HTR-8/SVneo (cell line): ENCODE measurements around the gene ATG2A.

ENCODE experiments used
- DNase-seq: peaks from one replicate; pipeline ENCODE4 v3.0.0; 2011; ENCODE audit warnings: low spot score, mixed read lengths; ENCODE audit not compliant: insufficient read length
- FAIRE-seq: peaks from 2 replicates; lab custom pipeline; 2011; peaks lifted over from hg19 to GRCh38; lab: Jason Lieb, UNC

The ATG2A gene

DNA sequence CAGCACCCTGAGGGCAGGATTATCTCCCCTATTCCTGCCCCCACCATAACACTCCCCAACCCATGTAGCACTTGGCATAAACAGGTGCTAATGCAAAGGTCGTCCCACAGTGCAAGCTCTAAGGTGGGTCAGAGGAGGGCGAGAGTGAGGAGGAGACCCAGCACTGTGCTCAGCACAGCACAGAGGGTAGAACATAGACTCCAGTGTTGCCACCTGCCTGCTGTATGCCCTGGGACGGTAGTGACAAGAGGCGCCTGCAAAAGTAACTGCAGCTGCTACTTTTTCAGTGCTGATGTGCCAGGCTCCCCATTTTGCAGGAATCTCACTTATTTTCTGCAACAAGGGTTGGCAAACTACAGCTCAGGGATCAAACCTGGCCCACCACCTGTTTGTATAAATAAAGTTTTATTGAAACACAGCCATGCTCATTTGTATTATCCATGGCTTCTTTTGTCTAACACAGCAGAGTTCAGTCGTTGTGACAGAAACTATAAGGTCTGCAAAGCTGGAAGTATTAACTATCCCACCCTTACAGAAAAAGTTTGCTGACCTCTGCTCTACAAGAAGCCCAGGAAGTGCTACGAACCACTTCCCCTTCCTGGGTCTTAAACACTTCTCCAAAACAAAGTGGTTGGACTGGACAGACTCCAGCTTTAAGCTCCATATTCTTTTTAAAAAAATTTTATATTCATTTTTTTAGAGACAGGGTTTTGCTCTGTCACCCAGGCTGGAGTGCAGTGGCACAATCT, 55.6 kb downstream of the ATG2A start:
- DNase-seq (no peak), FAIRE-seq (no peak)

DNA sequence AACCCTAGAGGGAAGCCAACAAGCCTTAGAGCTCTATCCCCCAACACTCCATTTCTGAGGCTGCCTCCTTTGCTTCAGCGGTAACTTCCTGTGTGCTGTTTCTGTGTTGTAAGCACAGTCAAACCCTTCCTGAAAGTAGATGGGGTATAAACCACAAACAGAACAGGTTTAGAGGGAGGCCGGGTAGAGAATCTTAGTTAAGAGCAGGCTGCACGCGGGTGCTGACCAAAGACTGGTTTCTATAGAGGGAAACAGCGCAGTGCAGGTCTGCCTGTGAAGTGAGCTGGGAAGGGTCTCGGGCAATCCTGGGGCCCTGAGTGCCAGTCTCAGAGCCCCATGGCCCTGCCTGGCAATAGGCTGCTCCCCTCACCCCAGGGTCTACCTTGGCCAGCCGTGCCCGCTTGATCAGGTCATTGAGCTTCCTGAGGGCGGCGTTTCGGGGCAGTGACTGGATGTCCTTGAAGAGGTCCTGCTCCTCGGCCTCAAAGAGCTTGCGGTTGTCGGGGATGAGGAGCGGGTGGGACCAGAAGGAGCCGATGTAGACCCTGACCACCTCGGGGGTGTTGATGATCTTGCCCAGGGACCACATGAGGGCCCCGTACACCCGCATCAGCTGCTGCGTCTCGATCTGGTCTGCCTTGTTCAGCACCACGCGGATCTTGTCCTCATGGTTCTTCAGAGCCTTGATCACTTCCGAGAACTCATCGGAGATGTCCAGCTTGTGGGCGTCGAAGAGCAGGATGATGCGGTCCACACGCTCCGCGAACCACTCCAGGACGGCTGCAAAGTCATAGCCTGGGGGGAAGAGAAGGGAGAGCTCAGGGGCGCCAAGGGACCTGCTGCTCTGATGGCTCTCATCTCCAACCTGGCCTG, 57.2 kb downstream of the ATG2A start:
- DNase-seq (no peak), FAIRE-seq (no peak)

DNA sequence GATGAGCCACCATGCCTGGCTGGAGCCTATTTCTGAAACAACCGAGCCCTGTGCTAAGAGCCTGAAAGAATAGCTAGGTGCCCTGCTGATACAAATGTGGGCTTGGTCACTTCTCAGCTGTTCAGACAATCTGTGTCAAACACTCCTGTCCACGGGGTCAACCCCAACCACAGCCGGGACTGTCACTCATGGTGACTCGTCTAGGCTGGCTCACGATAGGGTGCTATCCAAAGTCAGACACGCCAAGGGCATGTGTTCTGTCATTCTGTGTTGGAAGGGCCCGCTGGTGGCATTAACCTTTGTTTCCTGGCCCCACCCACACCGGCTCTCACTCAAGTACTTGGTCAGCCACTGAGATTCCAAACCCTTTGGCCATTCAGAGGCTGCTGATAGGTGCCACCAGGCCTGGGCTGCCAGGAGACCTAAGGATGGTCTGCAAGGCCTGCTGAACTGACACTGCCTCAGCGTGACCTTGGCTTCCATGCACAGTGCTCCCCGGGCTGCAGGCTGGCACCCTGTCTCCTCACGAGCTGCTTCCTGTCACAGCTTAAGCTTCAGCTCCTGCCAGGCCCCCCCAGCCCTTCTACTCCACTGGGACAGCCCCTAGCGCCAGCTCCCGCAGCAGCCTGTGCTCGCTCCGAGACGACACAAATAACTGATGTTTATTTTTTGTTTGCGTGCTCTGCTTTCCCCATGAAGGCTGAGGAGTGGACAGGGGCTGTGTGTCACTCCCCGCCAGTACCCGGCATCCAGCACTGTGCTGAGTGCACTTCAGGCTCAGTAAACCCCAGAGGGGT, 58.3 kb downstream of the ATG2A start:
- FAIRE-seq (no peak), DNase-seq (no peak)

DNA sequence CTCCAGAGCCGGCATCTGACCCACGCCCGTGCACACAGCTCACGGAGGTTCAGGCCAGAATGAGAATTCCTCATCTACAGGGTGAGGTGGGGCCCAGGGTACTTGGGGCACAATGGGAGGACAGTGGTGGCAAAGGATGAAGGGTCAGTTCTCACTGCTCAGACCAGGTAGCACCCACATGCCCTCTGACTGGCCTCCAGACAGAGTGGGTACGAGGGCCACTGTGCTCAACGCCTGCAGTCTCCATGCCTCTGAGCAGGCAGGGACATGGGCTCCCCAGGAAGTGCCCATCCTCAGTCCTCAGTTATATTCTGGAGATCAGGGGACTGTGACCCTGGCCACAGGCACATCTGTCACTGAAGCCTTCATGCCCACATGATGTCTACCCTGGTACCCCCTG, 59.5 kb downstream of the ATG2A start:
- DNase-seq, result no peak
- FAIRE-seq, result no peak

DNA sequence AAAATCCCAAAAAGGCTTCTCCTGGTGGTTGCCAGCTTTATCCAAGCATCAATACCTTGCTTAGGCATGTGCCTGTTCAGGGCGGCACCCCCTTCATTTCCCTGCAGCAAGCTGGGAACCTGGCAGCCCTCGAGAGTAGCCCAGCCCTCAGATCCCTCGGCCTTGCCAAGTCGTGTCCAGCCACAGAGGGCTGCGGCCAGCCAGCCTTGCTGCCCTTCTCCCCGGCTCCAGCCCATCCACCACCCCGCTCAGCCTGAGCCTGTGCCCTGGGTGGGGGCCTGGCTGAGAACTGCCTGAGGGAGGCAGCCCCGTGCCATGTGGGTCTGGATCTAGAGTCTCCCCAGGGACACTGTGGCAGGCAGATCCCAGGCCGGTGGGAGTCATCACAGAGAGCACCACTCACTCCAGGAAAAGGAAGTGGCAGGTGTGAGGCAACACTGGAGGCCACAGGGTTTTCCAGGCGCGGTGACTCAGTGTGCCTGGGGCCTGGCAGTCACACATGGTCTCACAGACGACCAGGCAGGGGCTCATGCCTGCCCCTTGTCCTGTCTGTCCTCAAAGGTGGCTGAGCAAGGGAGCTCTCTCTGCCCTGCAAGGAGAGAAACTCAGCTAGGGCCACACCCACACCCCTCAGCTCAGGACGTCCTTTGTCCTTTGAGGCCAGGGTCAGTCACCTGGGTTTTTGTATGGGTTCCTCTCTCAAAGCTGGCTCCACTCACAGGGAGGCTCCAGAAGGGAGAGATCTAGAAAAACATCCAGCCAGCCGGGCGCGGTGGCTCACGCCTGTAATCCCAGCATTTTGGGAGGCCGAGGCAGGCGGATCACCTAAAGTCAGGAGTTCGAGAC, 60.4 kb downstream of the ATG2A start:
- peak; percentile 60 for FAIRE-seq
- peak; percentile 53 for DNase-seq

DNA sequence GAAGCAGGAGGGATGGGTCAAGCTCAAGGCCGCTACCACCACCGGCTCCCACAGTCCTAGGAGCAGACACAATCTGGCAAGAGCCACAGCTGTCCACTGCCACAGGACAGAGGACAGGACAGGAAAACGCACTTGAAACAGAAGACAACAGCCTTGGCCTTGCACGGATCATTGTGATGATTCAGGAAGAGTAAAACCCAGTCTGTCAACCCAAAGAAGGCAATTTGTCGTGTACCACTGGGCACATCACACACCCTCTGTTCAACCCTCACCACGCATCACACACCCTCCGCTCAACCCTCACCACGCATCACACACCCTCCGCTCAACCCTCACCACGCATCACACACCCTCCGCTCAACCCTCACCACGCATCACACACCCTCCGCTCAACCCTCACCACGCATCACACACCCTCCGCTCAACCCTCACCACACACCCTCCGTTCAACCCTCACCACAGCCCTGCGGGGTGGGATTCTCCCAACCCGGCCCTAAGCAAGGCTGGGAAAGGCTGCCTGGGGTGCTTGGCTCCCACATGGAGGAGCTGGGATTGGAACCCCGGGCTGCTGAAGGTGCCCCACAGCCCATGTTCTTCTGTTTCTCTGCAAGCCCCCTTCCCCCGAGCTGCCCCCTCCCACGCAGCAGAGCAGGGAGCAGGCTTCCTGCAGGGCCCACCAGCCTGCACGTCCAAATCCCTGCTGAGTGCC, 61.3 kb downstream of the ATG2A start:
- FAIRE-seq (no peak), DNase-seq (no peak)

DNA sequence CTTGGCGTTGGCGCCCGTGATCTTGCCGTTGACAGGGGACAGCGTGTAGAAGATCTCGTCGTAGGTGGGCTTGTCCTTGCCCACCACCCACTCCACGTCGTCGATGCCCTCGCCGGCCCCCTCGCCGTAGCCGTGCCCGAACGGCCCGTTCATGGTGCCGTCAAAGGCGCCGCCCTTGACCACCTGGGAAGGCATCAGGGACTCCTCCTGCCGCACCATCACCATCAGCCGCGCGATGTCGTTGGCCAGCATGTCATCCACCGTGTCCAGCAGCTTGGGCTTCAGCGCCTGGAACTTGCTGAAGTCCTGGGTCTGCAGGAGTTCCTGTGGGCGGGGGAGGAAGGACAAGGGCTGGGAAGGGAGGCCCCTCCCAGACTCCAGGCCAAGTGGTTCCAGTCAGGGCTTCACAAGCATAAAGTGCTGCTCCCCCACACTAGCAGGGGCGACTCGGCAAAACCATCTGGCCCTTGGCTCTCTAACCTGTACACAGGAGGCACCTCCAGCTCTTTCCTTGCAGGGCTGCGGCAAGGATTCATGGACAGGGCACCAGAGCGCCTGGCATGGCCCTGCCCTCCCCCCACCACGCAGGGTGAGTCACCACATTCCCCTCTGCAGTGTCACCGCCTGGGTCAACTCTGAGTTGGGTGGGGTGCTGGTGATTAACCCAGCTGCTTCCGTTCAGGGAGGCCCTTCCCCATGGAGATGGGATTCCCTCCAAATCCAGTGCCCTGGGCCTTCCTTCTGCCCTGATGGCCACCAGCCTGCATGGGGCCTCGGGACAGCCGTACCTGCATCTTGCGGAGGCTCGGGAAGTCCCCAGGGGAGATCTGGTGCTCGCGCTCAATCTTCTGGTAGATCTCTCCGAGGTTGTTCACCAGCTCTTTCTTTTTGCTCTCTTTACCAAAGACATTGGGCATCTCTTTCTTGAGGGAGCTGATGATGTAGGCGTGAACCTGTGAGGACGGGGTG, 62.2 kb downstream of the ATG2A start:
- FAIRE-seq (peak; percentile 82), DNase-seq (peak; percentile 91)

DNA sequence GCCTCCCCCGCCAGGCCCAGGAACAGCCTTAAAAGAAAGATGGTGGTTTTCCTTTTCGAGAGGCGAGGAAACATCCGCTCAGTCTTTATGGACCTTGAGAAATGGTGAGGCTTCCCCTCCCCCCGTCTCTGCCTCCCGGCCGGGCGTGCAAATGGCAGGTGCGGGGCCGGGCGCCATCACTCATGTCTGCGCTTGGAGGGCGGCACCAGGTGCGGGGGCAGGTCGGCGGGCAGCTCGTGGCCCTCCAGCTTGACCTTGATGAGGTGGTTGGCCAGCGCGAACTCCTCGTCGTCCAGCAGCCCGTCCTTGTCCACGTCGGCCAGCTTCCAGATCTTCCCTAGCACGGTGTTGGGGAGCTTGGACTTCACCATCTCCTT, 62.9 kb downstream of the ATG2A start:
- DNase-seq (no peak), FAIRE-seq (peak; percentile 48)

DNA sequence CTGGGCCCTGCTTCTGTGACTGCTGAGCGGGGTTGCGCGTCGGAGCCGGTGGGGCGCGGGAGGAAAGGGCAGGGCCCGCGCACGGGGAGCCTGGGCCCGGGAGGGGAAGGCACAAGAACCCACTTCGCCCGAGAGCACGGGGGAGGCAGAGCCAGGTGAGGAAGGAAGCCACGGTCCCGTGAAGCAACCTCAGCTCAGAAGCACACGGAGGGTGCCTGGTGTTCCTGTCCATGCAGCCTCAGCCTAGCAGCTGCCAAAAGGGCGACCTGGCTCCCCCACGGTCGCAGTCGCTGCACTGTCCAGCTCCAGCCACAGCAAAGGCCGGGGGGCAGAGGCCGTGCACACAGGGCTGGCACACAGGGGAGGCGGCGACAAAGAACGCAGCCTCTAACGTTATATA, 63.3 kb downstream of the ATG2A start:
- DNase-seq (no peak), FAIRE-seq (no peak)

DNA sequence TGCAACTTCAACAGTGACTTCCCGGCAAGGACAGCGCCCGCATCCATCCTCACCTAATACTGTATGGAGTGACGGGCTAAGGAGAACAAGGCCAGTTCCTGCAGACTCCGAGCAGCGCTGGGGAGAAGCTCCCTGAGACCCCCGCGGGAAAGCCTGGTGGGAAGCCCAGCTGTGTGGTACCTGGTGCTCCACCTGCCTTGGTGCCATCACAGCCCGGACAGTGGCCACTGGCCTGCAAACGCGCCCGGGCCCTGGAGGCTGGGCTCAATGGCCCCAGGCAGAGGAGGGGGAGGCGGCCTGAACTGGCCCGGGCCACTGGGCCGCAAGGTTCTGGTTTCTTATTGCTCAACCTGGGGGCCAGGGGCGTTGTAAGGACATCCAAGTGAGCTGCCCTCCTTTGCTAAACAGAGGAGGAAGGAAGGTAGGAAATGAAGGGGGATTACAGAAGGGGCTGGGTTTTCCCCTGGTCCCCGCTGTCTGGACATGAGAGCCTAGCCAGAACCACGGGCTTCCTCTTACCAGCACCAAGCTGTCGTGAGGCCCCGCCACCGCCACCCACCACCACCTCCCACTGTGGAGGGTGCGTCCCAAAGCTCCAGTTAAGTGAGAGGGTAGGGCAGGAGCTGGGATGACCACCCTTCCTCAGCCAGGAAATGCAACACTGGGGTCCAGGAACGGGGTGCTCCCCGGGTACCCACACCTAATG, 64.1 kb downstream of the ATG2A start:
- FAIRE-seq (no peak), DNase-seq (no peak)

DNA sequence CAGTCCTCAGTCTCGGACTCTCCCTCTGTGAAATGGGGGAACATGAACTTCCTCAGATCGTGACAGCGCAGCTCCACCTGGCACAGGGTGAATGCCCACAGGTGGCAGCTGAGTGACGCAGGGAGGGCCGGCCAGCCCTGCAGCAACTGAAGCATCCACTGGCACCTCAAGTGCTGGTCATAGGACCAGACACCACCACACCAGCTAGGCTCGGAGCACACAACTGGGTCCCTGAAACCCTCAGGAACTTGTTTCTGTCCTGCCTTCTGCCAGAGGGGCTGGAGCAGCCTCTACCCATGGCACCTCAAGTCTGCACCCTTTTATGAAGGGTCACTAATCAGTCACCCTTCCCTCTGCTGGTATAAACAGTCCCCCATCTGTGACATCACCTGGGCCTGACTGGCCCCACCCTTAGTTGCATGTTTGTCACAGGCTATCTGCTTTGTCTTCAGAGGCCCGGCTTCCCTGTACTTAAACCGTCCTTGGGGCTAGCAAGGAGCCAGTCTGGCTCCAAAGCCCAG, 65.1 kb downstream of the ATG2A start:
- DNase-seq, result no peak
- FAIRE-seq, result no peak

DNA sequence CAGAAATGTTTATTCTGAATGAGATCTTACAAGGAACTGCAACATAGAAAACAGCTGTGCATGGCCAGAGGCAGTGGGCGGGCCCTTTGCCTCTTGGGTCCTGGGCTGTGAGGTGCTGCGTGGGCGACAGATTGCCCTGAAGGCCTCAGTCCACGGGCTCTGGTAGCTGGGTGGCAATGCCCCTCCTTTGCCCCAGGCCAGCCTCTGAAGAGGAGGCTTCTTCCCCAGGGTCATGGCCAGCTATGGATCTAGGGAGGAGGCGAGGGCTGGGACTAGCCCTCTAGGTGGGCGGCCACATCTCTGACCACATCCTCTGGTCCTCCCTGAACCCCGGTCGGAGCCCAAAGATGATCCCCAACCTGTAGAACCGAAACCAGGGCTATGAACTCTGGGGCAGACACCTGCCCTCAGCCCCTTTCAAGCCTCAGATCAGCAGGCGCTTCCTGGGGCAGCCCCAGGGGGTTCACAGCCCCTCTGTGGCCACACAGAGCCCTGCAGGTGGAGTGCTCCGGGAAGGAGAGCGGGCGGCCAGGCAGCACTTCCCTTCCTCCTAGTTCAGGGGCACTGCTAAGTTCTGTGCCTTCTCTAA, 65.9 kb downstream of the ATG2A start:
- FAIRE-seq (no peak), DNase-seq (no peak)

DNA sequence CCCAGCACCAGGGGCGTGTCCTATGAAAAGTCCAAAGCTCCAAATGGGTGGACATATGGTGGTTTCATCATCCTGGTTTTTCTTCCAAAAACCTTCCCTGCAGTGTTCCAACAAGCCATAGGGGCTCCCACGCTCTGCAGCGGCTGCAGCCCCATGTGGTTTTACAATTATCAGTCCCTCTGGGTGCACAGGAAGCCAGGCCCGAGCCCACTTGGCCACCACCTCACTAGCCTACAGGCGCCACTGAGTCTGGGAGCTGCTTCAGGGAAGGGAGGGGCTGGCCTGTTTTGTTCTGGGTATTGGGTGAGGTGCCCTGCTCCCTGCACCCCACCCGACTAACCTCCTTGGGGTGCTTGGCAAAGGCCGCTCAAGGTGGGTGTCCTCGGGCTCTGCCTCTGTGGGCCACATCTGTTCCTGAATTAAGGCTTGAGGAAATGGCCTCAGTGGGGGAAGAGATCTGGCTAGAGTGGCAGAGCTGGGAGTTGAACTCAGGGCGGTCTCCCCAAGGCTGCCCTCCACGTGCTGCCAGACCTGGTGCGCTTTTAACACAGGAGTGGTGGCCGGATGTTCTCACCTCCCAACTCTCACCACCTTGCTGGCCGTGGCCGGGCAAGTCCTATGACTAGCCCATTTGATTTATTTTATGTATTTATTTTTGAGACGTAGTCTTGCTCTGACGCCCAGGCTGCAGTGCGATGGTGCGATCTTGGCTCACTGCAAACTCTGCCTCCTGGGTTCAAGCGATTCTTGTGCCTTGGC, 67.2 kb downstream of the ATG2A start:
- no peak for FAIRE-seq
- DNase-seq, result no peak

DNA sequence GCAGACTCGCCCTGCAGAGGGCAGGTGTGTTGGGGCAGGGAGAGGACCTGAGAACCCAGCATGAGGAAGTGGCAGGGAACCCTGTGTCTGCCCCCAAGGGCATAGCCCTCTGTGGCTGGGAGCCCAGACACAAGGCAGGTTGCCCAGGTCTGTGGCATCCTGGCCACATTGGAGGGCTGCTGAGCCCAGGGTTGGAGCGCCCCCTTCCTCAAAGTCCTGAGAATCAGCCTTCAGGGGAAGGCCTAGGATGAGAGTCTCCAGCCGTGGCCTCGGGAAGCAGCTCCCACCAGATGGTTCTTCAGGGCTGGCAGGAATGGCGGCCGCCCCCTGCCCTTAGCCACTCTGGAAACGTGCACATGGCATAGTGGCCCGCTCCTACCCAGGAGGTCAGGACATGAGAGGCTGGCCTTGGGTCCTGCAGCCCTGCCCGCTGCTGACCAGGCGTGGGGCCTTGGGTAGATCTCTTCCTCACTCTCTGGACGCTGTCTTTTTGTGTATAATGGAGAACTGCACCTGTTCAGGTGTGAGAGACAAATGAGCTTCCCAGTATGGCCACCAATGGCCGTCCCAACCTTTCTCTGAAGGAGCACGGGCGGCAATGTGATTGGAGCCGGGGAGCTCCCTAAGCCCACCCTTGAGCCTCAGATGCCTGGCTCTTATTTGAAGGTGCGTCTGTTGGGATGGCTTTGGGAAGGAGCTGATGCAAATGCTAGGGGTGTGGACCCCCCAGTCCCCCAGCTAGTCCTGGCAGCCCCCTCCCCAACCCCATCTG, 68.0 kb downstream of the ATG2A start:
- no peak for FAIRE-seq
- DNase-seq, result no peak

DNA sequence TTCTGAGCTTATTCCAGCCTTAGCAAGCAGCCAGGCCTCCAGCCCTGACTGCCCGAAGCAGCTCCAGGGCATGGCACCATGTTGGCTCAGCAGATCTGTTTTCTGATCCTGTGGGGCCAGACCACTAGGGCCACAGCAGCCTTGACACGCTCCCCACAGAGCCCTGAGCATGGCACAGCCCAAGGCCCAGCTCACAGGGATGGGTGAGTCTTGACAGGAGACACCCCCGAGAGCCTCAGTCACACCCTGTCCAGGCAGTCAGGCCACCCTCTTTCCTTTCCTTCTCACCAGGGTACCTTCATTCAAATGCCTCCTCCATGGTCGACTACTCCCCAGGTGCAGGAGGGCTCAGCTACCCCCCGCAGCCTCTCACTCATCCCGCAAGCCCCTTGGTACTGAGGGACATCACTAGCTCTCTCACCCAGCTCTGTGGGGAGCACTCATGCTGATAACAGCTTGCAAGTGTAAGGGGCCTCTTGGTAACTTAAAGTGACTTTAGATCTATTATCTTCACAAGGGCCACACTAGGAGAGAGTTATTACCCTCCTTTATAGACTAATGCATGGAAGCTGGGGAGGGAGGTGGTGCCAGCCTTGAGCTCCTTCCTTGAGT, 68.7 kb downstream of the ATG2A start:
- DNase-seq (no peak), FAIRE-seq (no peak)
